HG02970 (cell line): ENCODE results near the gene RNF26.

Experiments used
- ATAC-seq: cut with Tn5 transposase; IDR thresholded peaks from one replicate; pipeline ENCODE4 v1.9.1; 2021; ENCODE audit warnings: mild to moderate bottlenecking, moderate library complexity, moderate number of reproducible peaks; ENCODE audit not compliant: unreplicated experiment, low FRiP score

Gene RNF26

DNA sequence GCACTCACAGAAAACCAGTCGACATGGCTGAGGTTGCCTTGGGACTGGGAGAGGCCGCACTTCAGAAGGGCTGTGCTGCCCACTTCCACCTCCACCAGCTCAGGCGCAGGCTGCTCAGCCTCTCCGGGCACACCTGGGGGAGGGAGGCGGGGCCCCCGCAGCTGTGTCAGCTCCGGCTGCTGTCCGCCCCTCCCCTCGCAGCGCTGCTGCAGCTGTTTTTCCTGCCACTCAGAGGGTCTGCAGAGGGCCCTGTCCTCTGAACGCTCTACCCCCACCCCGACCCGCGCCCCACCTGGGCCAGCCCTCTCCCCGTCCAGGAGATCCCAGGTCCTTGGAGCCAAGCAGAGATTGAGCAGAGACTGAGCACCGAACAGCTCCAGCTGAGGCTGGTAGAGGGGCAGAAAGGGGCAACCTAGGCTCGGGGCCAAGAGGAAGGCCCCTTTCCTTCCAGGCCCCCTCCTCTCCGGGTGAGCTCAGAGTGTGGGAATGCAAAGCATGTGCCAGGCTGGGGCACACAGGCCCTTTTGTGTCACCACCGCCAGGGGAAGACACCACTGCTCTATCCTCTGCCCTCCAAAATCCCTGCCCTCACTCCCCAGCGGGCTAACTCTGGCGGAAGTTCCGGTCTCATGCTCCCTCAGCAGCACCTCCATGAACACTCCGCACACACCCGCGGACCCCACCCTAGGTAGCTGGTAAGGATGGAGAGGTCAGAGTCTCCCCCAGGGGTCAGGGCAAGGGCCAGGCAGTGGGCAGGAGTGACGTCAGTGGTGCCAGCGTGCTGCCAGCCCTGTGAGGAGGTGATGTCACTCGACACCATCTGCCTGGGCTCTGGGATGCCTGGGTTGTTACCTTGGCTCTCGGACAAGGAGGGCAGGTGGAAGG is 19.0 kb upstream of the RNF26 start:
- ATAC-seq, result no peak

DNA sequence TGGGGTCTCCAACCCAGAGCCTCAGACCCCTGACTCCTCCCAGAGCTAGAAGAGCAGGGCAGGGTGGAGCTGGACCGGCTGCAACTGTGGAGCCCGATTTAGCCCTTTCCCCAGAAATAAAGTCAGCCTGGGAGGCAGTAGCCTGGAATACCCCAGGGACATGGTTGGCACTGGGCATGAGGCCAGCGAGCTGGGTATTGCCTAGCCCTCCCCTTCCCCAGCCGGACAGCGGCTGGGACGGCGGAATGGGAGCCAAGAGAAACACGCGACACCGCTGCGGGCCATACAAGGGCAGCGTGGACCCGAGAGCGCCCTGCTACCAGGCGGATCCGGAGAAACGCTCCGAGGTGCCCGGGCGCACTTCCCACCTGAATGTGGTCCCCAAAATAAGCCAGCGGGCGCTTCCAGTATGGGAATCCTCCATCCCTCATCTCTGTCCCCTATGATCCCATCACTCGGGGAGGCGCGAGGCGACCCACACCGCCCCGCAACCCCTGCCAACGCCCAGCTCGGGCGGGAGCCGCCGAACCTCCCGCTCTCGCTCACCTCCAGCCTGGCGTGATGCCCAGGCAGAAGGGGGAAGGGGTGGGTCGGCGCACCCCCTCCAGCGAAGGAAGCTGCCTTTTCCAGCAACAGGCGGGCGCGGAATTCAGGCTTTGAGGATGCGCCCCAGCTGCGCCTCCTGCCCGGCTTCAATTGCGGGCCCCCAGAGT is 18.2 kb upstream of the RNF26 start:
- ATAC-seq, result no peak

DNA sequence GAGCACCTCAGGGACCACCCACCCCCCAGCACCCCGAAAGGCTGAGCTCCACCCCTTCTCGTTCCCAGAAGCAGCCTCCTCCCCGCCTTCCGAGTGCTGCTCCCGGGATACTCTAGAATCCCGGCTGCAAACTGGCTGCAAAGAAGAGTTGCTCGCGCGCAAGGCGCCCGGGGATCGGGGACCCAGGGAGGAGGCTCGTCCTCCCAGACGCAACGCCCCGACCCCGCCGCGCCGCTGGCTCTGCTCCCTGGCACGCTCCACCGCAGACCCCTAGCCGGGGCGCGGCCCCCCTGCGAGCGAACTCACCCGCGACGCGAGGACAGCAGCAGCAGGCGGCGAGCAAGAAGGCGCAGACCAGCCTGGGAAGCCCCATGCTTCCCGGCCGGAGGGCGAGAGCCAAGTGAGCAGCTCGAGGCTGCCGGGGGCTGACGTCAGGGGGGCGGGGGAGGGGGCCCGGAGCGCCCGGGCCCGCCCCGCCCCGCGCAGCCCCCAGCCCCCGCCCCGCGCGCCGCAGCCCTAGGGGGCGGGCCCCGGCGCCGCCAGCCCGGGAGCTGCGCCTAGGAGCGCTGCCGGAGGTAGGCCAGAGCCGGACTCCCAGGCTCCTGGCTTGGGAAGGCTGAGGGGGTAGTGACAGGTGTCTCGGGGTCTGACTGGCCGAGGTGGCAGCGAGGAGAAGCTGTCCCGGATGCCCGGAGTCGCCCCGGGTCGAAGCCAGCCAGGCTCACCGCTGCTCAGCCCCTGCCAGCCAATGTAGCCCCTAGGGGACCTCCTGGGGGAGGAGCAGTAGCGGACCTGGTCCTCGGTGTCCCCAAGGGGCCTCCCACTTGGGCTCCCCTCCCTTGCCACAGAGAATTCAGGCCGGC is 17.4 kb upstream of the RNF26 start, which contains the start of gene MCAM:
Gene MCAM (minus strand): TSS at position 402 of the 863 bp plus-strand sequence. CDS start 29 bp downstream, at position 373.
- no peak for ATAC-seq

DNA sequence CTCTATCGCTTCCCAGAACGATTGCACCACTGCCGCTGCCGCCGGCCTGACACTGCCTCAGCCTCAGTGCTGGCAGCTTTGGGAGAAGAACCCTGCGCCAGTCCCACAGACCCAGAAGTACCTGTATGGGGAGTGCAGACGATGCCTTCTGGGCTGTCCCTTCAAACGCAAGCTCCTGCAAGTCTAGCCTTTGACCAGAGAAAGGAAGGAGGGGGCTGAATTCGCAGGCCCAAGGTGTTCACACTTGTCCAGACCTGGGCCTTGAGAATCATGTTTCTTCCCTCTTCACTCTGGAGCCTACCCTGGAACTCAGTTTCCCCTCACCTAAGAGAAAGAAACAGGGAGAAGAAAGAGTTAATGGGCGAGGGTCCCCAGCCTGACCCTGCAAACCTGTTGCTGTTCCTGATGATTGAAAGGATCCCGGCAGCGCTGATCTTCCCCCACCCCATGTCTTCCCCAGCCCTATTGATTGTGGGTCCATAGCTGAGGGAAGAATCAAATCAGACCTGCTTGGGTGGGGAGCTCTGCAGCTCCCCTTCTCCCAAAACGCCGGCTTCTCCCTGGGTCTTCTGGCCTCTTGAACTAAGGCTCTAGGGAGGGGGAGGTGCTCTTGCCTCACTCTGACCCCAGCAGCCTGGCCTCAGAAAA is 16.6 kb upstream of the RNF26 start:
- no peak for ATAC-seq

DNA sequence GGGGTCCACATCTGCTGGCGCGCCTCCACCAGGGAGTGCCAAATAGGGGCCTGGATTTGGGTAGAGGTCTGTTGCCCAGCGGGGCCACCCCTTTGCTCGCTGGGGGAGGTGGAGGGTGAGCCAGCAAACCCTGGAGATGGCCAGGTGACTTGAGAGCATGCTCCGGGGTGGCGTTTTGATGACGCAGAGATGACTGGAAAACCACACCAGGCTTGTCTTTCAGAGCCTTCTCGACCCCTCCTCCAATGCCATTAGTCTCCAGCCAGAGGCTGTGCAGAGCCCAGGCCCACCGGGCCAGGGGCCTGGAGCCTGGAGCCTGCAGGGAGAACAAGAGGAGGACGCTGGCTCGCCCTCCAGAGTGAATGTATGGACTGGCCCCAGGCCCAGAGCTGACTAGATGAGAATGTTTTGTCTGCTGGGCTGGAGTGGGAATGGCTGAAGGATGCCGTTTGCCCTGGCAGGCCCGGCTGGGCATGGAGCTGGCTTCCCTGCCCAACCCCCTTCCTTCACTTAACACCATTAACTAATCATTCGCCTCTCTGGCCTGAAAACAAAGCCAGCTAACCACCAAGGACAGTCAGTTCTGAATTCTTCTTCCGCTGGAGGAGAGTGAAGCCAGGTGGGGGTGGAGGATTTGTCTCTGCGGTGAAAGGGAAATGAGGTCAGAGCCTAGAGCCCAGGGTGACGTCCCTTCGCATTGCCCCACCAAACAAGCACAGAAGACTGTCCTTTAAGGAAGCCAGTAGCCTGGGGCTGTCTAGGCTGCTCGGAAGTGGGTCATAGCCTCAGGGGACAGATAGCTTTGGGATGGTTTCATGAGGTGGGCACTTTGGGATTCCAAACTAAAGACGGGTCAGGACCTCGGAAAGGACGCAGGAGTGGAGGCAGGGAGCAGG is 15.8 kb upstream of the RNF26 start:
- no peak for ATAC-seq

DNA sequence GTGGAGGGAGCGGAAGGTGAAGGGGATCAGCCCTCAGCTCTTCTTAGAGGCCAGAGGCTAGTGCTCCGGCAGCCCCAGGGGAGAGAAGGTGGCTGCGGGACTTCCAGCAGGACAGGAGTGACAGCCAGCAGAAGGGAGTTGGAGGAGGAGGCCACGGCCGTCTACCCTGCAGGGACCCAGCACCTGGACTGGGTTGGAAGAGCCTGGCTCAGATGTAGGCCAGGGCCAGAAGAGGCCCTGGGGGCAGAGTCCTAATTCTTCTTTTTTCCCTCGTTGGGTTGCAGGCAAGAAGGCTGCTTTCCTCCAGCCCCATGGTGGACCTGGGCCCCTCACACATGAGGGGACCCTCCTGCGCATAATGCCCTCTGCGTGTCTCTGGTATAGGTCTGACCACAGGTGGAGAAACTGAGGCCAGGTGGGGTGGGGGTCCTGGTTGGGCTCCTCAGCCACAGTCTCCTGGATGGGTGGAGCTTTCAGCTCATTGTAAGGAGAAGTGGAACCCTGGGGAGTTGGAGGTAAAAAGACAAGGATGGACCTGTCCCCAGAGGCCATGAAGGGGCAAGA is 15.1 kb upstream of the RNF26 start:
- ATAC-seq, result no peak

DNA sequence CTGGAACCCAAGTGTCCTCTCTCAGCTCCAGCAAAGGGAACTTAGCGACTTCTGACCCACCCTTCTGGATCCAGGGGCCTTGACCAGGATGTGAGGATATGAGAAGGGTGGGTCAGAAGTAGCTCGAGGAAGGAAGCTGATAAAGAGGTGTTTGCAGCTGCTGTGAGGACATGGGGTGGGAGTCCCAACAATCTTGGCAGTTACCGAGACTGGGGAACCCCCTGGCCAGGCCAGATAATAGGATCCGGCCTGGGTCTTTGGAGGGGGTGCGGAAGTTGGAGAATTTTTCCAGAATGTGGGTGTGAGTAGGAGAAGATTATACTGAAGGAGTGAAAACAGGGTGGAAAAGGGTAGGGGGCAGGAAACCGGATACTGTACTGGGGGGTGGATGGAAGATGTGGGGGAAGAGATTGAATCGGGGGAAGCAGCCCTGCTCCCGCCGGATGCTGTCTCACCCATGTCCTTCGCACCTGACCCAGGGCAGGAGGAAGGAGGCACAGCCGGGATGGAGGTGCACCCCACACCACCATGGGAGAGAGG is 14.6 kb upstream of the RNF26 start:
- ATAC-seq, result no peak

DNA sequence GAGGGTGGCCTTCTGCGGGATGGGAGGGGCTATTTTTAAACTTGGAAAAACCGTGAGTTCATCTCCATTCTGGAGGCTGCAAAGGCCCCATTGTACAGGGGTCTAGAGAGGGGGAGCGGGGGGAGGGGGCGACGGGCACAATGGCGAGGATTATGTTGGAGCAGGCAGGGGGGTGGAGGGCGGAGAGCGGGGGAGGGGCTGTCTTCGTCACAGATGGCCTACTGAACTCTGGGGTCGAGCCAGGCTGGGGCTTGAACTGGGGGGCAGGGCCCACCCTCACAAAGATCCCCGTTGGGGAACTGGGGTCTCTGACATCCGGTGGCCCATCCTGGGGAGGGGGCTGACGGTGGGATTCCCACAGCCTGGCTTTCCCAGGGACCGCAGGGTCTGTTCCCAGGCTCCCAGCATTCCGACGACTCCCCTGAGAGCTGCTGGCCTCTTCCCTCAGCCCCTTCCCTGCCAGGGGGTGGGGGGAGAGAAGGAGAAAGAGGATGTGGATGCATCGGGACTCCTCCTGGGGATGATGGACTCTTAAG is 14.0 kb upstream of the RNF26 start:
- no peak for ATAC-seq

DNA sequence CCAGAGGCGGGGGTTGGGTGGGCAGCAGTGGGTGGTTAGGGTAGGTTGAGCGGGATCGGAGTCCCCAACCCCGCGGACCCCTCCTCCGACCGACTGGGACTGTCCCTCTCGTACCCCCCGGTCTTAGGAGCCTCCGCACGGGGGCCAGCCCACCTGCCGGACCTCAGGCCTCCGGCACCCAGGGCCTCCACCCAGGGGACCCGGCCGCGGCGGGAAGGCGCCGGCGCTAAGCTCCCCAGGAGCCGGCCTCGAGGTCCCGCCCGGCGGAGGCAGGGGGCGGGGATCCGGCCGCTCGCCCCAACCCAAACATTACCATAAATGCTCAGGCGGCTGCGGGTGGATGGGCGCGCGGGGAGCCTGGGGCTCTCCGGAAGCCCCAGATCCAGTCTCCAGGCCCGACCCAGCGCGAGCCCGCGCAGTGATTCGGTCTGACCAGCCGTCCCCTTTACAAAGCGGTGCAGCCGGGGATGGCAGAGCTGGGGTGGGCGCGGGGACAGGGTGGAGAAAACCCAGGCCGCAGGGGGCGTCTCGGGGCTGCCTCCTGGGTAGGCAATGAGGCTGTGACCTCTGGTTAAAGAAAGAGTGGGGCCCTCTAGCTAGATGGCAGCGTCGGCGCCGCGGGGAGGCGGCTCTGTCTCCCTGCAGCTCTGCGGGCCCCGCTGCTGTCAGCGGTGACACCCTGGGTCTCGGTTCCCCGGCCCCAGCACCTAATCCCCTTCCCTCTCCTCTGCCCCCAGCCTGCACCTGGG is 13.4 kb upstream of the RNF26 start:
- ATAC-seq, result no peak

DNA sequence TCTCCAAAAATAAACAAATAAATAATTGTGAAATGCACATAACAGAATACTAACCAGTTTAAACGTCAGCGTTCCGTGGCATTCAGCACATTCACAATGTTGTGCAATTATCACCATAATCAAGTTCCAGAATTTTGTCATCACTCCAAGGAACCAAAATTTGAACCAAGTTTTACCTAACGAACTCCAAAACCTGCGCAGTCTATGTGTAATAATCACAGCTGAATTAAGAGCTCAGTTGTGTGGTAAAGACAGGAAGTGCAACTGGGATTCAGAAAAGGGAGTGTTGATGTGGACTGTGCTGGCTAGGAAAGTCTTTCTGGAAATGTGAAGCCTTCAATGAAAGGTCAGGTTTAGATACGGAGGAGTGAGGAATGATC is 12.0 kb upstream of the RNF26 start:
- no peak for ATAC-seq

DNA sequence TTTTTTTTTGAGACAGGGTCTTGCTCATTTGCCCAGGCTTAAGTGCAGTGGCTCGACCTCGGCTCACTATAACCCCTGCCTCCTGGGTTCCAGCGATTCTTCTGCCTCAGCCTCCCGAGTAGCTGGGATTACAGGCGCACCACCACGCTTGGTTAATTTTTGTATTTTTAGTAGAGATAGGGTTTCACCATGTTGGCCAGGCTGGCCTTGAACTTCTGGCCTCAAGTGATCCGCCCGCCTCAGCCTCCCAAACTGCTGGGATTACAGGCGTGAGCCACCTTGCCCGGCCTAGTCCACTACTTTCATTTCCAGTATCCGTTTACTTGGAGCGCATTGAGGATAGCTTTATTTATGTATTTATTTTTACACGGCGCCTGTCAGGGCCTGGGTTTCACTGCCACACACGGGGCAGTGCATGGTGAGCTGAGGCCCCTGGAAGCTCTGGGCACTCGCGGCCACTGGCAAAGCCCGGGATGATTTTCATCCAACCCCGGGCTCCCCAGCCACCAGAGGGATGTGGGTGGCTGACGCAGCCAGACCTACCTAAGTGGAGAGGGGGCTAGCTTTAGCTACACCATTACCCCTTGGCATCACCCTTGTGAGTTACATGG is 11.3 kb upstream of the RNF26 start:
- no peak for ATAC-seq

DNA sequence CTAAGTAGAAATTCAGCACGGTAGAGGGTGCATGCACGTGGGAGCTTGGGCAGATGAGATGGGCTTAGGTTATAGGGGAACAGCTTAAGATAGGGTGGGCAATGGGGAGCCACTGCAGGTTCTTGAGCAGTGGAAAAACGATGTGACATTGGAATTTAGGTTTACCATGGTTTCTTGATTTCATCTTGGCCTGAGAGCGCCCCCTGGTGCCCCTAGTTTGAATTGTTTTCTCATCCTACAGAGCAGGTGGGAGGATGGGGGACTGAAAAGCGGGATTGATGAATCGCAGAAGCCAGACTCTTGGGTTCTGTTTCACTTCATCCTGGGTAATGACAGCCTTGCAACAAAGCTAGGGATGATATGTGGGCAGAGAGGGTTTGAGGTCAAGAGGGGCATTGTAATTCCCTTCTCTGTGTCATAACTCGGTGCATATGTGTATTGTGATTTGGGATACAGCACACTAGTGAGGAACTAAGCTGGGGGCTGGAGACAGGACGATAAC is 10.7 kb upstream of the RNF26 start:
- ATAC-seq, result no peak

DNA sequence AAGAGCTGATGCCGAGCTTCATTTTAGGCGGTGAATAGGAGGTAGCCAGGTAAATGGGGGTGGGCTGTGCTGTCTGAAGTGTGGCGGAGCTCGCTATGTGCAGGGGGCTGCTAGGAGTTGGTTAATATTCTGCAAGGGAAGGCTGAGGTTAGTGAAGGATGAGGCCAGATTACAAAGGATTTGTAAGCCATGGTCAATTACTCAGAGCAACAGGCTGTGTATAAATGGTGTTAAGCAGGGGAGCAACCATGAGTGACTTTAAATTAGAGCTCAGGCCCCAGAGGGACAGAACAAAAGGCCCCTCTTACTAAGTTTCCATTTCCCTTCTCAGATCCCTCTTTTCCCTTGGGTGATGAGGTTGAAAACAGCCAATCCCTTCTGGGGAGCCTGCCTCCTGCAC is 10.1 kb upstream of the RNF26 start:
- no peak for ATAC-seq

DNA sequence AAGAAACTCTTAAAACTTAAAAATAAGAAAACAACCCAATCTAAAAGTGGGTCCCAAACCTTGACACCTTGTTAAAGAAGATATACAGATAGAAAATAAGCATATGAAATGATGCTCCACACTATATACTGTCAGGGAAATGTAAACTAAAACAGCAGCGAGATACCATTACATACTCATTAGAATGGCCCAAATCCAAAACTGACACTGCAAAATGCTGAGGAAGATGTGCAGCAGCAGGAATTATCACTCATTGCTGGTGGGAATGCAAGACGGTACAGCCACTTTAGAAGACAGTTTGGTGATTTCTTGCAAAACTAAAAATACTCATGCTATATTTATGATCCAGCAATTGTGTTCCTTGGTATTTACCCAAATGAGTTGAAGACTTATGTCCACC is 5.0 kb upstream of the RNF26 start:
- ATAC-seq, result no peak

DNA sequence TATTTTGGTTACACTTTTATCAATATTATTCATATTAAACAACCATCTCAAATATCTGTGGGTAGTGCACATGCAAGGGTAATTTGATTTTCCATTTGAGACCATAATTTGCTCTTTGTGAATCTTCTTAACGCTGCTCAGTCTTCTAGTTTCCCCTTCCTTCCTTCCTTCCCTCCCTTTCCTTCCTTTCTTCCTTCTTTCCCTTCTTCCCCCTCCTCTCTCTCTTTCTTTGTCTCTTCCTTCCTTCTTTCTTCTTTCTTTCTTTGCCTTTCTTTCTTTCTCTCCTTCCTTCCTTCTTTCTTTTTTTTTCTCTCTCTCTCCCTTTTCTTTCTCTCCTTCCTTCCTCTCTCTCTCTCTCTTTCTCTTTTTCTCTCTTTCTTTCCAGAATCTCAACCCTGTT is 4.1 kb upstream of the RNF26 start:
- ATAC-seq, result no peak

DNA sequence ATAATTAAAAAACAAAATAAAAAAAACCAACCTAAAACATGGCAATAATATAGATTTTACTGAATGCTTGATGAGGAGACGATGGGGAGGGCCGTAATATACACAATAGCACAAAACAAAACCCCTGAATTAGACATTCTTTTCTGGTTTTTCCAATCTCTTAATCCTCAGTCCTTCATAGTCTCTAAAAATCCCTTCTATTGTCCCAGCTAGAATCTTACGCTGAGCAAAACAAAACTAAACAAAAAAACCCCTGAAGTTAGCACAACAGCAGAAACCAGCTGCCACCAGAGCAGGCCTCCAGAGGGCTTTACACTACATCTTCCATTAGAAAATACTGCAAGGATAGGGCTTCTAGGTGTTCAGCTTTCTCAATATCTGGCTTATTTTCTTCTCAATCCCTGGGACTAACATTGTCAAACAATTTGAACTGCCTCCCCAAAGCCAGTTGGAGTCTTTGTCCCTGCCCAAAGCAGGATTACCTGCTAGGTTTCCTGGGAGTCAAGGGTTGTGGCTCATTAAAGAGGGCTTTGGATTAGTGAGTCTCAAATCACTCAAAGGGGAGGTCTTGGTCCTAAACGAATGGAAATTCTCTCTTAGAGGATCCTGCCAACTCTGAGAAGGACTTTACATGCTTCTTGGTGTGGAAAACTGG is 2.1 kb upstream of the RNF26 start:
- no peak for ATAC-seq
